ENCODE measurements around the gene DCLK1.

- TF ChIP-seq CTCF (IDR thresholded peaks at IDR 0.05), result no peak
- no peak for TF ChIP-seq EZH2 (IDR thresholded peaks at IDR 0.05)
- TF ChIP-seq EZH2phosphoT487 (IDR thresholded peaks at IDR 0.05), result no peak
These were observed 273.4 kb downstream of the DCLK1 start for GRCh38 chr13:35857769-35858168.
